ENCODE measurements around the gene TRPT1.

TRPT1 gene

DNA sequence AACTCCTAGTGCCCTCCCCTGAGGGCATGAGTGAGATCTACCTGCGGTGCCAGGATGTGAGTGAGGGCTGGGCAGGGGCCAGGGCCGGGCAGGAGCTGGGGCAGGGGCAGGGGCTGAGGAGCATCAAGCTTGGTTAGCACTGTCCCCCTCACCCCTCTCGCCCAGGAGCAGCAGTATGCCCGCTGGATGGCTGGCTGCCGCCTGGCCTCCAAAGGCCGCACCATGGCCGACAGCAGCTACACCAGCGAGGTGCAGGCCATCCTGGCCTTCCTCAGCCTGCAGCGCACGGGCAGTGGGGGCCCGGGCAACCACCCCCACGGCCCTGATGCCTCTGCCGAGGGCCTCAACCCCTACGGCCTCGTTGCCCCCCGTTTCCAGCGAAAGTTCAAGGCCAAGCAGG lies 5.7 kb downstream of the TRPT1 start:
- DNase-seq, result no peak
- in situ Hi-C loops (cut with HindIII; ENCODE audit: low pct_ligation_motif_present, low pct_unique_long_range_greater_than_20kb, low sequenced_read_pairs), result no loop called here

DNA sequence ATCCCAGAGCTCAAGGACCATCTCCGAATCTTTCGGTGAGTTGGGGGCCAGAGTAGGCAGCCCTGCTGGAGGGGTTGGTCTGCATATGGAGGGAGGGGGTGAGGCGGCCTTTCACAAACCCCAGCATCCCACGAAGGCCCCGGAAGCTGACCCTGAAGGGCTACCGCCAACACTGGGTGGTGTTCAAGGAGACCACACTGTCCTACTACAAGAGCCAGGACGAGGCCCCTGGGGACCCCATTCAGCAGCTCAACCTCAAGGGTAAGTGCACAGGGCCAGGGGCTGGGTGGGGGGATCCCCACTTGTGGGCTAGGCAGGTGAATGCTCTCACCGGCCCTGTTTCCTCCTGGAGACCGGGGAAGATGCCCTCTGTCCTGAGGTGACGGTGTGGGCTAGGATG lies 6.2 kb downstream of the TRPT1 start:
- DNase-seq, result no peak
- in situ Hi-C loops (cut with HindIII; ENCODE audit: low pct_ligation_motif_present, low pct_unique_long_range_greater_than_20kb, low sequenced_read_pairs), result no loop called here

DNA sequence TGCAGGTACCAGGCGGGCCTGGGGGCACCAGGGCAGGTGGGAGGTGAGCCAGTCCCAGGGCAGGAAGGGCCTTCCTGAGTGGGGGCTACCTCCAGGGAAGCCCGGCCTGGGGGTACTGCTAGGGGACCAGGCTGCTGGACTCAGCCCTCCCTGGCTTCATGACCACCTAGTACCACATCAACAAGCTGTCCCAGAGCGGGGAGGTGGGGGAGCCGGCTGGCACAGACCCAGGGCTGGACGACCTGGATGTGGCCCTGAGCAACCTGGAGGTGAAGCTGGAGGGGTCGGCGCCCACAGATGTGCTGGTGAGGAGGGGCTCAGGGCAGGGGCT lies 6.7 kb downstream of the TRPT1 start:
- no peak for DNase-seq

DNA sequence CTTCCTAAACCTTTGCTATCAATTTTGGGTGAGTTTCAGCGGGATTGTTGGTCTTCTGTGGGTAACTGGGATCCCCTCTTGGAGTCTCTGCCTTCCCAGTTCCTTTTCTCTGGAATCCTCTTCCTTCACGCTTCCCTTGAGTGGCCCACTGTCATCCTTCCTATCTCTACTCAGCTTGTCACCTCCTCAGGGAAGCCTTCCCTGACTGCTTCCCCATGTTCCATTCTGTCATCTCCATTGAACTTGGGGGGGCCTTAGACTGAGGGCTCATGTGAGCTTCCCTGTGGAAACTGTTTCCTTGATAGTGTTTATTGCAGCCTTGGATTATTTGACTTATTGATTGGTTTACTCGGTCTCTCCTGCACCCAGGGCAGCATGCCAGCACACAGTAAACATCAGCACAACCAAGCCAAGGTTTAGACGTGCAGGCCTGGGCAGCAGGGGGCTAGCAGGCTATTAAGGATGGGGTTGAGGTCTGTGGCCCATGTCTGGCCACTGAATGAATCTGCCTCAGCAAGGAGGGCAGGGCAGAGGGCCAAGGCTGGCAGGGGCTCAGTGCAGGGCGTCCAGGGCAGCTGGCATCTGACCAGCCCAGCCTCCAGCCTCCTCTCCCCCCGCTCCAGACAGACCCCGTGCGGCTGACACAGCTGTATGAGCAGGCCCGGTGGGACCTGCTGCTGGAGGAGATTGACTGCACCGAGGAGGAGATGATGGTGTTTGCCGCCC lies 7.2 kb downstream of the TRPT1 start:
- no peak for DNase-seq

More for the DNA sequence above, 6.7 kb downstream of the TRPT1 start:
- in situ Hi-C loops (cut with HindIII; ENCODE audit: low pct_ligation_motif_present, low pct_unique_long_range_greater_than_20kb, low sequenced_read_pairs), result no loop called here

DNA sequence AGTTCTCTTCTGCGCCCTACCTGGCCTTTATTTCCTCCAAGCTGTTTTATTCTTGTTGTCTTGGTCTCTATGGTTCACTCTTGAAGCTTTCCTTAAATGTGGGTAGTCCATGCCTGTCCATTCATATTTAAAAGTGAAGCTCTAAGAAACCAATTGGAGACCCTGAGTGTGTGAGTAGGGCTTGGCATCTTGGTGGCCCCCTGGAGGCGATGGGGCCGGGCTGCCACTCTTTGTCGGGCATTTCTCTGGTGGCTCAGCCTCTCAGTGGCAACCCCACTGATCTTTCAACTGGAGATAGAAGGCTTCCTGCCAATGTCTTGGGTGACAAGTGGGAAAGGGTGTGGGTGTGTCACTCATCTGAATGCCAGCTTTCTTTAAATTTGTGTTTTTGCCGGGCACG lies 9.1 kb downstream of the TRPT1 start:
- DNase-seq, result no peak
- in situ Hi-C loops (cut with HindIII; ENCODE audit: low pct_ligation_motif_present, low pct_unique_long_range_greater_than_20kb, low sequenced_read_pairs), result no loop called here

More for the DNA sequence above, 7.2 kb downstream of the TRPT1 start:
- in situ Hi-C loops (cut with HindIII; ENCODE audit: low pct_ligation_motif_present, low pct_unique_long_range_greater_than_20kb, low sequenced_read_pairs), result no loop called here

DNA sequence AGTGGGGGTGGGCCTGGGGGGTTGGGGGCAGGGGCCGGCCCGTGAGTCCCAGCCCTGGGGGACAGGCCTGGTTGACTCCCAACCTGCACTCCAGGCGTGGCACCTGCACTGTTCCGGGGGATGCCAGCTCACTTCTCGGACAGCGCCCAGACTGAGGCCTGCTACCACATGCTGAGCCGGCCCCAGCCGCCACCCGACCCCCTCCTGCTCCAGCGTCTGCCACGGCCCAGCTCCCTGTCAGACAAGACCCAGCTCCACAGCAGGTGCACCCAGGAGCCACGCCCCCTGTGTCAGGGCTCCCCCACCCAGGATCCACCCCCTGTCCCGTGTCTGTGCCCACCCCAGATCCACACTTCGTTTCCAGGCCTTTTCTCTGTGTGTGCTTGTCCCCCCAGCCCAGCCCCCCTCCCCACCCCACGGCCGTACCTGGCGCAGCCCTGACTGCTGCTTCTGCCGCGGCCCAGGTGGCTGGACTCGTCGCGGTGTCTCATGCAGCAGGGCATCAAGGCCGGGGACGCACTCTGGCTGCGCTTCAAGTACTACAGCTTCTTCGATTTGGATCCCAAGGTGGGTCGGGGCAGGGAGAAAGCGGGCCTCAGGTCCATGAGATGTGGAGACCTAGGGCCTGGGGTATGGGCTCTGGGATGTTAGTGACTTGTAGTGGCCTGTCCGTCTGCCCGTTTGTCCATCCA lies 14.7 kb downstream of the TRPT1 start:
- in situ Hi-C loops (cut with HindIII; ENCODE audit: low pct_ligation_motif_present, low pct_unique_long_range_greater_than_20kb, low sequenced_read_pairs), result no loop called here
- DNase-seq, result no peak

DNA sequence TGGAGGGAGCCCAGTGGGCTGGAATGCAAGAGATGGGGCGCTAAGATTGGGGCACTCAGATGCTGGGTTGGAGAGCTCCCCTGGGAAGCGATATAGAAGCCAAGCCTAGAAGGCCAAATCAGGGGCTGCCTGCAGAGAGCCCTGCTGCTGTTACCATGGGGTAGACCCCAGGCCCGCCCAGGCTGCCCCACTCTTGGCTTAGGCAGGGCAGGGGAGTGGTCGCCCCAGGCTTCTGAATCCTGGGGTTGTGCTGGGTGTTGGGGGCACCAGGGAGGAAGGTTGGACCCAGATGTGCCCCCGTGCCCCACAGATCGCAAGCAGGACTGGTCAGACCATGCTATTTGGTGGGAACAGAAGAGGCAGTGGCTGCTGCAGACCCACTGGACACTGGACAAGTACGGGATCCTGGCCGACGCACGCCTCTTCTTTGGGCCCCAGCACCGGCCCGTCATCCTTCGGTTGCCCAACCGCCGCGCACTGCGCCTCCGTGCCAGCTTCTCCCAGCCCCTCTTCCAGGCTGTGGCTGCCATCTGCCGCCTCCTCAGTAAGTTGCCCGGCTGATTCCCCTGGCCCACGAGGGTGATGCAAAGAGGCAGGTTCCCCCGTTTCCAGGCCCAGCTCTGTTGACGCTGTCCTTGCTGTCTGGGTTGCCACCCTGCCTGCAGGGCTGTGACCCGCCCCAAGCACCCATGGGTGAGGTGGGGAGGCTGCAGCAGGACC lies 15.5 kb downstream of the TRPT1 start:
- in situ Hi-C loops (cut with HindIII; ENCODE audit: low pct_ligation_motif_present, low pct_unique_long_range_greater_than_20kb, low sequenced_read_pairs), result no loop called here
- DNase-seq, result no peak

DNA sequence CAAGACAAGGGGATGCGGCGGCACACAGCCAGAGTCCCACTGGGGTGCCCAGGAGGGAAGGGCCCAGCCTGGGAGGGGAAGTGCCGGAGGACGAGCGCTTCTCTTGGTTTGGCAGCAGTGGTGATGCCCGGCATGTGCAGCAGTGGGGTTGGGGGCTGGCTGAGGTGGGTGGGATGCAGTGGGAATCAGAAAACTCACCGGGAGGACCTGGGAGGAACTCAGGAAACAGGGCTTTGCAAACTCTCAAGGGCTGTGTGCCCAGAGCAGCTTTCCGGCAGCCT lies 16.5 kb downstream of the TRPT1 start:
- DNase-seq, result no peak
- in situ Hi-C loops (cut with HindIII; ENCODE audit: low pct_ligation_motif_present, low pct_unique_long_range_greater_than_20kb, low sequenced_read_pairs), result no loop called here

DNA sequence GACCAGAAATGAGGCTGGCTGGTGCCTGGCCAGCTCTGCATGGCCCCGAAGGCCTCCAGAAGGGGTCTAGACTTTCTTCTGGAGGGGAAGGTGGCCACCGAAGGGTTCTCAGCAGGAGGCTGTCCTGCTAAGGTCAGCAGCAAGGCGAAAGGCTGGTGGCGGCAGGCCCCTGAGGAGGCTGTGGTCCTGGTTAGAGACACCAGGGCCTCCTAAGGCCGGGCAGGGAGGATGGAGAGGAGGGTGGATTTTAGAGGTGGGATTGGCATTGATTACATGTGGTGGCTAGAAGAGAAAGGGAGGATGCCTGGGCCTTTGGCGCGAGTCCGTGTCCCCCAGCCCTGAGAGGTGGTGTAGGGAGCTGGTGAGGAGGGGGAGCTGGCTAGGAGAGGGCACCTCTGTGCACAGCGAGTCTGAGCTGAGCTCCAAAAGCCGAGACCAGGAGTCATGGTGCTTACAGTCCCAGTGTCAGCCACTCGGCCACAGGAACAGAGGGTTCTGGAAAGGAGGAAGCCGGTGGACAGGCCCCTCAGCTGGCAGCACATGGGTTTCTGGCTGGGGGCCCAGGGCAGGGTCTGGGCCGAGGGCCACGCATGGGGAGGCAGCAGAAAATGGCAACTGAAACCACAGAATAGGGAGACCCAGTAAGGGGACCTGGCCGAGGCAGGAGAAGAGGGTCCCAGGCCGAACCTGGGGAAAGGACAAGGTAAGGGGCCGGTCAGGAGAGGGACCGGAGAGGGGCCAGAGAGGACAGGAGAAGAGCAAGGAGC lies 17.0 kb downstream of the TRPT1 start:
- no peak for DNase-seq
- in situ Hi-C loops (cut with HindIII; ENCODE audit: low pct_ligation_motif_present, low pct_unique_long_range_greater_than_20kb, low sequenced_read_pairs), result no loop called here

DNA sequence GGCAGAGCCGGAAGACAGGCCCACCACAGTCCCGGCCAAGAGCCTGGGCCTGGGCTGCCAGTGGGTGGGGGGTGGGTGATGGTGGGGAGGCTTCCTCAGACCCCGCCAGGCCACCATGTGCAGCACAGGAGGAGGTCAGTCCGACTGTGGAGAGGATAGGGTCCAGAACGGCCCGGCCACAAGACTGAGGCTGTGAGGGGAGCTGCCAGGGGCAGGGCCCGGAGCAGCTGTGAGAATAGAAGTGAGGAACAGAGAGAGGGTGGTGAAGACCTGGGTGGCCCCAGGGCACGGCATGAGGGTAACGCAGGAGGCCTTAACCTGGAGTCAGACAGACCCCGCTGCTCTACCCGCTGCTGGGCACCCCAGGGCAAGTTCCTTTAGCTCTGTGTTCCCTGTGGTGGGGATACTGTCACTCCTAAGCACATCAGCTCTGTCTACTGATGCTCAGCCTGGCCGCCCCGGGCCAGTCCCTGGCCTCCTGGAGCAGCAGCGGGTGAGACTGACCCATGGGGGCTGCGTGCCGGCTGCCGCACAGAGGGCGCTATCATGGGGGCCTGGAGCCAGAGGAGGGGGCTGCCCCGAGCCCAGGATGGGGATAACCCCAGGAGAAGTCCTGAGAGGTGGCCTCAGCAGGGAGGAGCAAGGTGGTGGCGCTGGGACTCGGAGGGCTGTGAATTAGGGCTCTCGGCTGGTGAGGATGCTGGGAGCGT lies 17.7 kb downstream of the TRPT1 start:
- in situ Hi-C loops (cut with HindIII; ENCODE audit: low pct_ligation_motif_present, low pct_unique_long_range_greater_than_20kb, low sequenced_read_pairs), result no loop called here

DNA sequence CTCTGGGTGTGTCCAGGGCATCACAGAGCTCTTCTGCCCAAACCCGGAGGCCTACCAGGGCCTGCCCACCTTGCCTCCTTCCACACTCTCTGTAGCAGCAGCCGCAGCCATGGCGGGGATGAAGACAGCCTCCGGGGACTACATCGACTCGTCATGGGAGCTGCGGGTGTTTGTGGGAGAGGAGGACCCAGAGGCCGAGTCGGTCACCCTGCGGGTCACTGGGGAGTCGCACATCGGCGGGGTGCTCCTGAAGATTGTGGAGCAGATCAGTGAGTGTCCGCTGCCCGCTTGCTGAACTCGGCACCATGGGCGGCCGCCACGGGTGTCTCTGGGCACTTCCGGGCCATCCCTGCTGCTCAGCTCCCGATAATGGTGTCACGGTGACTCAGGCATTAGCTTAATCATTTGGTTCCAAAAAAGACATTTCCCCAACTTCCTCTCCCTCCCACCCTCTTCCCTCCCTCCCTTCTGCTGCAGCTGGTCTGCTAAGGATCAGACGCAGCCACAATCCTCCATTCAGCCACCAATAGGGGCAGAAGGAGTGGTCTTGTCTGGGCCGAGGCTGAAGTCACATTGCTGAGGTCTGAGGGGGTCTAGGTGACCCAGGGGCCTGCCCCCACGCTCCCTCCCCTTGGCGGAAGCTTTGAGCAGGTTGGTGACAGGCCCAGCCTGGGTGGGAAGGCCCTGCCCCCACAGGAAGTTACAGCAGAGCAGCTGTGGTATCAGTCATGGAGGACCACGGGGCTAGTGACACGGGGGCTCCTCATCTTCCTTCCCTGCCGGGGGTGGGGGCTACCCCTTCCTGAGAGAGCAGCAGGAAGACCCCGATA lies 18.5 kb downstream of the TRPT1 start:
- DNase-seq, result no peak
- in situ Hi-C loops (cut with HindIII; ENCODE audit: low pct_ligation_motif_present, low pct_unique_long_range_greater_than_20kb, low sequenced_read_pairs), result no loop called here

More for the DNA sequence above, 17.7 kb downstream of the TRPT1 start:
- no peak for DNase-seq

DNA sequence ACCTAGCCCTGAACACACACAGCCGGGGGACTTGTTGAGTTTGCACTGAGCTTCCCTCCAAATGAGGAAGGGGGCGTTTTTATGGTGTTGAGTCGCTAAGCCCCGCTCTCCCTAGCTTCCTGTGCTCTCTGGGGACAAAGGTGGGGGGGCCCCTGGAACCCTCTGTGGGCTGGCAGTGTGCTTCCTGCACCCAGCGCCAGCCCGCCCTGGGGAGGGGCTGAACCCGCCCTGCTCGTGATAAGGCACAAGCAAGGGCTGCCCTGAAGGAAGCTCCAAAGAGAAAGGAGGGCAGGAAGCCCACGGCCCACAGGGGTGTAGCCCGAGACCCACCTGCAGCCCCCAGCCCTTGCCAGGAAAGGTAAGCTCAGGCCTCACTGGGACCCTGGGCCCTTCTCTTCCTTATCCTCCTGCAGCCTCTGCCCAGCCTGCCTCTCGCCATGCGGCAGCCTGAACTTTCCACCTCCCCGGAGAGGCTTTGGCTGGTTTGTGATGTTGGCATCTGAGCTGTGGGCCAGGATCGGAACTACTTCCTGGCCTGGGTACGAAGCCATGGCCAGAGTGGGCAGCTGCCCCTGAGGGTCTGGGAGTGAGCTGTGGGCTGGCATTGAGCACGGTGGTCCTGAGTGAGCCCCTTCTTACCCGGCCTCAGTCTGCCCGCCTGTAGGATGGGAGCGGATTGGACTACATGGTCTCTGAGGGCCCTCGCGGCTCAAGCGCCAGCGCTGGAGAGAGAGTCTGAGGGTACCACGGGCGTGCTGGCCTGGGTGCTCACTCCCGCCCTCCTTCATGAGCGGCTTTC lies 19.3 kb downstream of the TRPT1 start, which contains the start of gene FERMT3:
Gene FERMT3 (plus strand): TSS at position 265 of the 799 bp plus-strand sequence. CDS start 644 bp downstream, outside the sequence.
- no peak for DNase-seq
- in situ Hi-C loops (cut with HindIII; ENCODE audit: low pct_ligation_motif_present, low pct_unique_long_range_greater_than_20kb, low sequenced_read_pairs), result no loop called here

DNA sequence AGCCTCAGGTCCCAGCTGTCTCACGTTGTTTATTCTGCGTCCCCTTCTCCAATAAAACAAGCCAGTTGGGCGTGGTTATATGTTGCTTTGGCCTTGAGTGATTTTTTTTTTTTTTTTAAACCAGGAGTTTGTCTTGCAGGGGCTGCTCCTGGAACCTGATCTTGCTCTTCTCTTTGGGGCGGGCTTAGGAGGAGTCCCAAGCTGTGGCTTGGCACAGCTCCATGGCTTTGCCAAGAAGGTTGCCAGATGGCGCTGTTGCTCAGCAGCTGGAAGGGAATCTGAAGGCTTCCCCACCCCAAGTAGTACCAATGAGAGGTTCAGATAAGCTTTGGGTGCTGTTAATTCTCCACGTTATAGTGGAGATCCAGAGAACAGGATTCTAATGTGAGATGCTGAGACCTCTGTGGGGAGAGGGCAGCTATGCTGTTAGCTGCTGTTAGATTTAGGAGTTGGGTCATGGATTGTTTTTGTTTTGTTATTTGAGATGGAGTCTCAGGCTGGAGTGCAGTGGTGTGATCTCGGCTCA lies 21.5 kb downstream of the TRPT1 start:
- peak; percentile 88 for DNase-seq
- in situ Hi-C loops (cut with HindIII; ENCODE audit: low pct_ligation_motif_present, low pct_unique_long_range_greater_than_20kb, low sequenced_read_pairs), result no loop called here

DNA sequence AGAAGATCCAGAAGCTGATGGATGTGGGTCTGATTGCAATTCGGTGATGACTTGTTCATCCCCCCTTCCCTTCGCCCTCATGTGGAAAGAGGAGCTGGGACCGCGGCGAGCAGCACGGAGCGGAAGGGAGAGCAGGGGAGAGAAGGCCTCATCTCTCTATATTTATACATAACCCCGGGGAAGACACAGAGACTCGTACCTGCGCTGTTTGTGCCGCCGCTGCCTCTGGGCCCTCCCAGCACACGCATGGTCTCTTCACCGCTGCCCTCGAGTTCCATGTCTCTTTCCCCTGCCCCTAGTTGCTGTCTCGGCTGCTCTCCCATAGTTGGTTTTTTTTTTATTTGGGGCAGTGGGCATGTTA lies 21.9 kb downstream of the TRPT1 start:
- in situ Hi-C loops (cut with HindIII; ENCODE audit: low pct_ligation_motif_present, low pct_unique_long_range_greater_than_20kb, low sequenced_read_pairs), result no loop called here
- DNase-seq, result no peak

DNA sequence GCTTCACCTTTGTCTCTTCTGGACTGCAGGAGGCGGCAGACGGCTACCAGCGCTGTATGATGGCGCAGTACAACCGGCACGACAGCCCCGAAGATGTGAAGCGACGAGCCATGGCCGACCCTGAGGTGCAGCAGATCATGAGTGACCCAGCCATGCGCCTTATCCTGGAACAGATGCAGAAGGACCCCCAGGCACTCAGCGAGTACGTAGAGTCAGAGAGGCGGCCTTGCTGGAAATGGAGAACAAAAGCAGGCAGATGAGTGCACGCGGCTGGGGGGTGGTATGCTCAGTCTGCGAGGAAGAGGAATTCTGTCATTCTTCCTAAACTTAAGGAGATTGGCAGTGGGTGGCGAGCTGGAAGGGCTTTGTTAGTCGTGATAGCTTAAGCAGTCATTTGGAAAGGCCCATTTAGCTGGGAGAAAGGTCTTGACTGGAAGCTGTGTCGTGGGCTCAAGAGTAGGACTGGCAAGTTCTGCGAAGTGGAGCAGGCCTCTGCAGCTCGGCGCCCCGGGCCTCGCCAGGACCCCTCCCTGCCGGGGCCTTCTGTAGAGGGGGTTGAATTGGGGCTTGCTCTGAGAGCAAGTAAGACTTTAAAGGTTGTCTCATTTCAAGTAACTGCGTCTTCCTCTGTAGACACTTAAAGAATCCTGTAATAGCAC lies 22.4 kb downstream of the TRPT1 start:
- in situ Hi-C loops (cut with HindIII; ENCODE audit: low pct_ligation_motif_present, low pct_unique_long_range_greater_than_20kb, low sequenced_read_pairs), result no loop called here
- no peak for DNase-seq

DNA sequence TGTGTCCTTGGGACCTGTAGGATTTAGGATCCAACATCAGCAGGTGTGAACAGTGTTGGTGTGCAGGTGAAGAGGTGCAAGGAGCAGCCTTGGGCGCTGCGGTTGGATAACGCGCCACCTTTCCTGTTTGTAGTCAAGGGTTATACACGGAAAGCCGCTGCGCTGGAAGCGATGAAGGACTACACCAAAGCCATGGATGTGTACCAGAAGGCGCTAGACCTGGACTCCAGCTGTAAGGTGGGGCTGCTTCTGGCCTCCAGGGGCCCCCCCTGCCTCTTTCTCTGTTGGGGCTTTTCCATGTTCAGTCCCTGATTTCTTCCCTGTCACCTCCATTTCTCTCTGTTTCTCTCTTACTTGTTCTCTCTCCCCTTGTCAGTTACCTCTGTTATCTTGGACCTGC lies 23.0 kb downstream of the TRPT1 start:
- in situ Hi-C loops (cut with HindIII; ENCODE audit: low pct_ligation_motif_present, low pct_unique_long_range_greater_than_20kb, low sequenced_read_pairs), result no loop called here
- no peak for DNase-seq

All from ACHN (cell line).